PC-9 (cell line): Measurements from ENCODE around the gene GRK4. TPM values are rescaled to one million over a fixed set of nuclear protein-coding genes. Genes with fewer than 3 reads are reported as not detected.

Source experiments
- BruUV-seq: library from RNA; stranded (reverse); fragments of 400-500 nt; replicated peaks from 2 replicates; lab custom pipeline; 2021; lab: Mats Ljungman, UMichigan
- CTCF ChIA-PET: fragments of 300-600 bp; sonication (Branson Sonifier 250); formaldehyde crosslinking; loops from one replicate; lab custom pipeline; 2022; ENCODE audit warnings: antibody characterized with exemption; lab: Charles Lee
- POLR2A ChIA-PET: fragments of 300-600 bp; sonication (Branson Sonifier 250); formaldehyde crosslinking; loops from one replicate; lab custom pipeline; 2022; ENCODE audit warnings: antibody characterized with exemption; ENCODE audit not compliant: unreplicated experiment; lab: Charles Lee
- DNase-seq, 2 experiments: peaks; one replicate each; pipeline versions ENCODE4 v3.0.0 to v3.0.0-alpha.2; 2015 to 2022; ENCODE audit warnings: mixed read lengths in 1 of 2
- H2AFZ ChIP-seq: fragments of 200-600 bp; sonication (generic); 2 replicates; pipeline ENCODE4 v1.8.1; 2017; ENCODE audit warnings: antibody characterized with exemption
- H3F3A ChIP-seq: fragments of 200-600 bp; sonication (generic); 2 replicates; pipeline ENCODE4 v1.8.1; 2017; ENCODE audit warnings: antibody characterized with exemption, mild to moderate bottlenecking, low read depth; ENCODE audit not compliant: insufficient read depth
- H3K27ac ChIP-seq: fragments of 200-600 bp; sonication (generic); 2 replicates; pipeline ENCODE4 v1.6.1; 2016; ENCODE audit warnings: mixed run types
- H3K27me3 ChIP-seq: fragments of 200-600 bp; sonication (generic); 2 replicates; pipeline ENCODE4 v1.6.1; 2016; ENCODE audit warnings: low read depth, mixed run types; ENCODE audit not compliant: insufficient read depth
- H3K36me3 ChIP-seq: fragments of 200-600 bp; sonication (generic); 2 replicates; pipeline ENCODE4 v1.6.1; 2016; ENCODE audit warnings: low read depth, mixed run types
- H3K4me1 ChIP-seq: fragments of 200-600 bp; sonication (generic); replicated peaks from 2 replicates; pipeline ENCODE4 v1.6.1; 2016; ENCODE audit warnings: mixed run types; ENCODE audit not compliant: insufficient read depth
- H3K4me2 ChIP-seq: fragments of 200-600 bp; sonication (generic); 2 replicates; pipeline ENCODE4 v1.6.1; 2017; ENCODE audit warnings: mixed run types
- H3K4me3 ChIP-seq: fragments of 200-600 bp; sonication (generic); 2 replicates; pipeline ENCODE4 v1.6.1; 2016; ENCODE audit warnings: mixed run types
- H3K79me2 ChIP-seq: fragments of 200-600 bp; sonication (generic); 2 replicates; pipeline ENCODE4 v1.6.1; 2017; ENCODE audit warnings: low read depth, mixed run types
- H3K9me2 ChIP-seq: fragments of 200-600 bp; sonication (generic); 2 replicates; pipeline ENCODE4 v1.8.1; 2017; ENCODE audit warnings: mild to moderate bottlenecking; ENCODE audit not compliant: insufficient read depth
- H3K9me3 ChIP-seq: fragments of 200-600 bp; sonication (generic); 2 replicates; pipeline ENCODE4 v1.8.1; 2016; ENCODE audit warnings: low read depth; ENCODE audit not compliant: insufficient read depth
- H4K20me1 ChIP-seq: fragments of 200-600 bp; sonication (generic); 2 replicates; pipeline ENCODE4 v1.8.1; 2017; ENCODE audit not compliant: insufficient read depth
- EZH2 ChIP-seq: fragments of 200-600 bp; sonication (generic); IDR thresholded peaks from 2 replicates; pipeline ENCODE4 v1.8.0; 2017; ENCODE audit warnings: antibody characterized with exemption, low read depth
- intact Hi-C: fragments of 100-400 bp; cut with micrococcal nuclease; formaldehyde crosslinking; loops from one replicate; pipeline ENCODE4 v1.10.0; 2022; ENCODE audit not compliant: unreplicated experiment
- total RNA-seq: library from RNA; stranded (reverse); gene quantifications from 2 replicates; pipeline ENCODE4 v1.2.3, GENCODE V29; 2021
- TF ChIP-seq, protein P1 (sequence below): fragments of 200-600 bp; sonication (generic); conservative IDR thresholded peaks from 2 replicates; pipeline ENCODE4 v1.6.1; 2017; ENCODE audit warnings: mixed run types, antibody characterized with exemption, mild to moderate bottlenecking, moderate library complexity

Gene GRK4
- total RNA-seq, 1 experiment from 2014 or later: 3.1 TPM

DNA sequence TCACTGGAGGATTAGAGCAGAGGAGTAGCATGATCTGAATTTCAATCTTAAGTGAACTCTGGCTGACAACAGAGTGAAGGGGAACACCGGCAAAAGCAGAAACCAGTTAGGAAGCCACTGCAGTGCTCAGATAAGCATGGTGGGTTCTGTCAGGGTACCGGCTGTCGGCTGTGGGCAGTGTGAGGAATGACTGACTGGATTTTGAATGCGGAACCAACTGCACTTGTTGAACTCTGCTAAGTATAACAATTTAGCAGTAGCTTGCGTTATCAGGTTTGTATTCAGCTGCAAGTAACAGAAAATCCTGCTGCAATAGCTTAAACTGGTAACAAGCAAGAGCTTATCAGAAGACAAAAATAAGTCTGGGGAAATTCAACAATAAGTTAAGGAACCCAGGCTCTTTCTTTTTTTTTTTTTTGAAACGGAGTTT, 116.3 kb downstream of the GRK4 start:
- Histone ChIP-seq H3K27ac (no peak overlapping the region), H2AFZ (no peak overlapping the region), H3K4me3 (no peak overlapping the region), H3K79me2 (peaks cover 69% of the 10 kb centered on the region), H3F3A (no peaks in the 10 kb centered on the region), H3K4me2 (no peak overlapping the region), H4K20me1 (peaks cover 6% of the 10 kb centered on the region; the same call in 1 of the 2 replicates), H3K9me2 (no peaks in the 10 kb centered on the region), H3K27me3 (no peaks in the 10 kb centered on the region), H3K4me1 (peaks cover 12% of the 10 kb centered on the region), H3K36me3 (no peaks in the 10 kb centered on the region), H3K9me3 (no peaks in the 10 kb centered on the region)
- DNase-seq: no peak
- BruUV-seq: no TSS peak
- intact Hi-C loops: no loop called here
- TF ChIP-seq, protein P1, sequence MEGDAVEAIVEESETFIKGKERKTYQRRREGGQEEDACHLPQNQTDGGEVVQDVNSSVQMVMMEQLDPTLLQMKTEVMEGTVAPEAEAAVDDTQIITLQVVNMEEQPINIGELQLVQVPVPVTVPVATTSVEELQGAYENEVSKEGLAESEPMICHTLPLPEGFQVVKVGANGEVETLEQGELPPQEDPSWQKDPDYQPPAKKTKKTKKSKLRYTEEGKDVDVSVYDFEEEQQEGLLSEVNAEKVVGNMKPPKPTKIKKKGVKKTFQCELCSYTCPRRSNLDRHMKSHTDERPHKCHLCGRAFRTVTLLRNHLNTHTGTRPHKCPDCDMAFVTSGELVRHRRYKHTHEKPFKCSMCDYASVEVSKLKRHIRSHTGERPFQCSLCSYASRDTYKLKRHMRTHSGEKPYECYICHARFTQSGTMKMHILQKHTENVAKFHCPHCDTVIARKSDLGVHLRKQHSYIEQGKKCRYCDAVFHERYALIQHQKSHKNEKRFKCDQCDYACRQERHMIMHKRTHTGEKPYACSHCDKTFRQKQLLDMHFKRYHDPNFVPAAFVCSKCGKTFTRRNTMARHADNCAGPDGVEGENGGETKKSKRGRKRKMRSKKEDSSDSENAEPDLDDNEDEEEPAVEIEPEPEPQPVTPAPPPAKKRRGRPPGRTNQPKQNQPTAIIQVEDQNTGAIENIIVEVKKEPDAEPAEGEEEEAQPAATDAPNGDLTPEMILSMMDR: no peak
- no peak for TF ChIP-seq EZH2
- ChIA-PET POLR2A (no interaction called here), CTCF (interaction anchor here (0.6 kb wide), 1 partner anchor 860 kb away, joined by 4 read pairs; no protein-coding TSS in a partner anchor)

GRCh38 chr4:3082925-3083515, 119.6 kb downstream of the GRK4 start:
- Histone ChIP-seq H2AFZ (no peak overlapping the region), H3K4me3 (no peak overlapping the region), H3K79me2 (peaks cover 50% of the 10 kb centered on the region), H3K36me3 (no peaks in the 10 kb centered on the region), H3K9me2 (no peaks in the 10 kb centered on the region), H3K9me3 (no peaks in the 10 kb centered on the region), H4K20me1 (peaks cover 6% of the 10 kb centered on the region; the same call in 1 of the 2 replicates), H3F3A (no peaks in the 10 kb centered on the region), H3K4me2 (no peak overlapping the region), H3K27ac (no peak overlapping the region), H3K27me3 (no peaks in the 10 kb centered on the region), H3K4me1 (0 out of 2 replicates have a peak, but pooled peaks cover 9% of the 10 kb centered on the region)
- CTCF ChIA-PET: no interaction called here
- TF ChIP-seq EZH2: no peak
- TF ChIP-seq, protein P1: no peak
- DNase-seq: no peak
- POLR2A ChIA-PET: no interaction called here
- BruUV-seq: no TSS peak
- intact Hi-C loops: no loop called here

- ChIA-PET POLR2A (no interaction called here), CTCF (no interaction called here)
- H3K36me3 ChIP-seq: no peaks in the 10 kb centered on the region
- no peaks in the 10 kb centered on the region for H3K9me3 ChIP-seq
- TF ChIP-seq EZH2: no peak
- TF ChIP-seq, protein P1: no peak
- H4K20me1 ChIP-seq: peaks cover 6% of the 10 kb centered on the region; the same call in 1 of the 2 replicates
- H2AFZ ChIP-seq: no peak overlapping the region
- no peaks in the 10 kb centered on the region for H3K27me3 ChIP-seq
- H3F3A ChIP-seq: no peaks in the 10 kb centered on the region
- H3K4me3 ChIP-seq: no peak overlapping the region
- no peak overlapping the region for H3K27ac ChIP-seq
- 0 out of 2 replicates have a peak, but pooled peaks cover 9% of the 10 kb centered on the region for H3K4me1 ChIP-seq
- H3K4me2 ChIP-seq: no peak overlapping the region
- no peak for DNase-seq
- BruUV-seq: no TSS peak
- intact Hi-C loops: no loop called here
- H3K79me2 ChIP-seq: peaks cover 43% of the 10 kb centered on the region
- no peaks in the 10 kb centered on the region for H3K9me2 ChIP-seq
These were observed 120.4 kb downstream of the GRK4 start for GRCh38 chr4:3083732-3084131.
